Liver (tissue), 9 donors: ENCODE data around the gene REC114. TPM values are rescaled to one million over a fixed set of nuclear protein-coding genes. Genes with fewer than 3 reads are reported as not detected.

Experiments
- DNase-seq: peaks from one replicate; pipeline ENCODE4 v3.0.0-alpha.2; 2017; ENCODE audit warnings: low spot score
- H3K27ac ChIP-seq, 2 donors: one replicate each; pipeline ENCODE4 v1.7.0; 2013; ENCODE audit warnings: inconsistent platforms in 2 of 2, low read length in 2 of 2, control low read depth in 1 of 2, low read depth in 1 of 2, mild to moderate bottlenecking in 1 of 2
- H3K27me3 ChIP-seq, 4 donors: one replicate each; pipeline versions ENCODE4 v1.6.1 to v1.7.0; 2013; ENCODE audit warnings: low read length in 3 of 4, inconsistent platforms in 1 of 4, mild to moderate bottlenecking in 1 of 4, moderate library complexity in 1 of 4; ENCODE audit not compliant: control insufficient read depth in 4 of 4, insufficient read depth in 4 of 4
- H3K36me3 ChIP-seq, 4 donors: one replicate each; pipeline versions ENCODE4 v1.6.1 to v1.7.0; 2013; ENCODE audit warnings: low read length in 3 of 4, mild to moderate bottlenecking in 3 of 4, low read depth in 1 of 4, moderate library complexity in 1 of 4; ENCODE audit not compliant: control insufficient read depth in 4 of 4, insufficient read depth in 3 of 4
- H3K4me1 ChIP-seq, 4 donors: one replicate each; pipeline versions ENCODE4 v1.6.1 to v1.7.0; 2013; ENCODE audit warnings: low read length in 3 of 4, mild to moderate bottlenecking in 3 of 4, moderate library complexity in 1 of 4; ENCODE audit not compliant: control insufficient read depth in 4 of 4, insufficient read depth in 4 of 4
- H3K4me3 ChIP-seq, 3 donors: one replicate each; pipeline versions ENCODE4 v1.6.1 to v1.7.0; 2013; ENCODE audit warnings: low read length in 3 of 3, control low read depth in 1 of 3, low read depth in 1 of 3, mild to moderate bottlenecking in 1 of 3
- H3K9ac ChIP-seq, 2 donors: one replicate each; pipeline ENCODE4 v1.7.0; 2013; ENCODE audit warnings: low read length in 2 of 2, mild to moderate bottlenecking in 2 of 2, moderate library complexity in 2 of 2, control low read depth in 1 of 2, low read depth in 1 of 2
- H3K9me3 ChIP-seq, 4 donors: one replicate each; pipeline versions ENCODE4 v1.6.1 to v1.7.0; 2013; ENCODE audit warnings: low read length in 3 of 4; ENCODE audit not compliant: control insufficient read depth in 4 of 4
- FOXA2 ChIP-seq: IDR thresholded peaks from 2 replicates; pipeline ENCODE4 v1.6.1; 2016; ENCODE audit warnings: antibody characterized with exemption
- HNF4A ChIP-seq, 2 donors: conservative IDR thresholded peaks; 2 replicates each; pipeline ENCODE4 v1.6.1; 2016; ENCODE audit warnings: antibody characterized with exemption in 2 of 2, mild to moderate bottlenecking in 2 of 2
- HNF4G ChIP-seq: IDR thresholded peaks from 2 replicates; pipeline ENCODE4 v1.6.1; 2016; ENCODE audit warnings: antibody characterized with exemption
- JUND ChIP-seq, 2 donors: IDR thresholded peaks; 2 replicates each; pipeline ENCODE4 v1.6.1; 2016; ENCODE audit warnings: antibody characterized with exemption in 2 of 2
- RAD21 ChIP-seq, 2 donors: IDR thresholded peaks; 2 replicates each; pipeline ENCODE4 v1.6.1; 2016; ENCODE audit warnings: antibody characterized with exemption in 2 of 2, mild to moderate bottlenecking in 2 of 2
- RXRA ChIP-seq, 2 donors: IDR thresholded peaks; 2 replicates each; pipeline ENCODE4 v1.6.1; 2017 to 2018; ENCODE audit warnings: antibody characterized with exemption in 2 of 2, mild to moderate bottlenecking in 1 of 2
- SP1 ChIP-seq: IDR thresholded peaks from 2 replicates; pipeline ENCODE4 v1.6.1; 2018; ENCODE audit warnings: antibody characterized with exemption, mild to moderate bottlenecking
- YY1 ChIP-seq: IDR thresholded peaks from 2 replicates; pipeline ENCODE4 v1.6.1; 2016; ENCODE audit warnings: antibody characterized with exemption, mild to moderate bottlenecking
- WGBS: extraction: QIAGEN DNeasy Blood & Tissue Kit; methylation state at CpG from one replicate; pipeline ENCODE4 v1.1.7; 2013; 5-methylcytosine and 5-hydroxymethylcytosine counted together
- polyA plus RNA-seq, 2 donors: library from polyadenylated mRNA; stranded (reverse) in 1 of 2; unstranded in 1 of 2; fragments of 200-250 nt in 1 of 2; fragments of >200 nt in 1 of 2; fragmentation: Nextera tagmentation in 1 of 2; extraction: Ambion mirVana in 1 of 2; gene quantifications; one replicate each; pipeline versions ENCODE4 v1.2.1 to v1.2.3, GENCODE V29; 2013 to 2015
- total RNA-seq, 2 donors: library from RNA; depleted of rRNA; stranded (reverse); fragments of >200 nt; gene quantifications; one replicate each; pipeline ENCODE4 v1.2.3, GENCODE V29; 2014
- TF ChIP-seq, protein P1 (sequence below): IDR thresholded peaks from 2 replicates; pipeline ENCODE4 v1.6.1; 2016; ENCODE audit warnings: antibody characterized with exemption
- TF ChIP-seq, protein P2 (sequence below): fragments of 150-350 bp; IDR thresholded peaks from 2 replicates; pipeline ENCODE4 v1.5.1; 2017; ENCODE audit warnings: improper control_type of control experiment, low read depth, low read length; ENCODE audit not compliant: missing input control
- TF ChIP-seq, protein P3 (sequence below): IDR thresholded peaks from 2 replicates; pipeline ENCODE4 v1.6.1; 2016; ENCODE audit warnings: antibody characterized with exemption
- TF ChIP-seq, protein P4 (sequence below): IDR thresholded peaks from 2 replicates; pipeline ENCODE4 v1.6.1; 2016; ENCODE audit warnings: antibody characterized with exemption
- donor health status: healthy.
- donor health status: healthy.
- donor health status: healthy.
- donor health status: healthy.
- donor health status: healthy.

REC114 gene
- total and polyA plus RNA-seq, 4 donors = not detected

DNA sequence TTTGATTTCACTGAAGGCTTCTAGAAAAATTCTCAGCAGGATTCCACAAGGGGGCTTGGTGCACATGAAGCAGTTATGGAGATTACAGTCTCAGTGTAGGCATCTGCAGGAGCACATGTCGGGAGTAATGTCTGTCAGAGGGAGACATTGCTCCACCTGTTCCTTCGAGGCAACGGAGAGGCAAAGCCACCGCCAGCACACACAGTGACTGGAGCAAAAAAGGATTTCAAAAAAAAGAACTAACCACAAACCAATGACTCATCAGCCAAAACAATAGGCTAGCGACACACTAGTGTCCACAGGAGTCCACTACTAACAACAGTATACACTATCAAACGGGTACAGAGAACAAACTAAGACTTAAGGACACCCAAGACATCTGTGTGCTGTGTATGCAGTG, 121.3 kb downstream of the REC114 start:
- no peak overlapping the region for H3K27ac ChIP-seq
- H3K9me3 ChIP-seq = no peaks in the 10 kb centered on the region
- WGBS = 75% methylated on average over 6 of the region's 6 CpGs
- DNase-seq = no peak
- H3K4me1 ChIP-seq = no peaks in the 10 kb centered on the region
- no peaks in the 10 kb centered on the region for H3K27me3 ChIP-seq
- H3K9ac ChIP-seq = no peak overlapping the region
- peaks cover 4 to 55% (median 28%) of the 10 kb centered on the region in 4 donors for H3K36me3 ChIP-seq
- TF ChIP-seq, protein P1, sequence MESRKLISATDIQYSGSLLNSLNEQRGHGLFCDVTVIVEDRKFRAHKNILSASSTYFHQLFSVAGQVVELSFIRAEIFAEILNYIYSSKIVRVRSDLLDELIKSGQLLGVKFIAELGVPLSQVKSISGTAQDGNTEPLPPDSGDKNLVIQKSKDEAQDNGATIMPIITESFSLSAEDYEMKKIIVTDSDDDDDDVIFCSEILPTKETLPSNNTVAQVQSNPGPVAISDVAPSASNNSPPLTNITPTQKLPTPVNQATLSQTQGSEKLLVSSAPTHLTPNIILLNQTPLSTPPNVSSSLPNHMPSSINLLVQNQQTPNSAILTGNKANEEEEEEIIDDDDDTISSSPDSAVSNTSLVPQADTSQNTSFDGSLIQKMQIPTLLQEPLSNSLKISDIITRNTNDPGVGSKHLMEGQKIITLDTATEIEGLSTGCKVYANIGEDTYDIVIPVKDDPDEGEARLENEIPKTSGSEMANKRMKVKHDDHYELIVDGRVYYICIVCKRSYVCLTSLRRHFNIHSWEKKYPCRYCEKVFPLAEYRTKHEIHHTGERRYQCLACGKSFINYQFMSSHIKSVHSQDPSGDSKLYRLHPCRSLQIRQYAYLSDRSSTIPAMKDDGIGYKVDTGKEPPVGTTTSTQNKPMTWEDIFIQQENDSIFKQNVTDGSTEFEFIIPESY = no peak
- TF ChIP-seq, protein P2, sequence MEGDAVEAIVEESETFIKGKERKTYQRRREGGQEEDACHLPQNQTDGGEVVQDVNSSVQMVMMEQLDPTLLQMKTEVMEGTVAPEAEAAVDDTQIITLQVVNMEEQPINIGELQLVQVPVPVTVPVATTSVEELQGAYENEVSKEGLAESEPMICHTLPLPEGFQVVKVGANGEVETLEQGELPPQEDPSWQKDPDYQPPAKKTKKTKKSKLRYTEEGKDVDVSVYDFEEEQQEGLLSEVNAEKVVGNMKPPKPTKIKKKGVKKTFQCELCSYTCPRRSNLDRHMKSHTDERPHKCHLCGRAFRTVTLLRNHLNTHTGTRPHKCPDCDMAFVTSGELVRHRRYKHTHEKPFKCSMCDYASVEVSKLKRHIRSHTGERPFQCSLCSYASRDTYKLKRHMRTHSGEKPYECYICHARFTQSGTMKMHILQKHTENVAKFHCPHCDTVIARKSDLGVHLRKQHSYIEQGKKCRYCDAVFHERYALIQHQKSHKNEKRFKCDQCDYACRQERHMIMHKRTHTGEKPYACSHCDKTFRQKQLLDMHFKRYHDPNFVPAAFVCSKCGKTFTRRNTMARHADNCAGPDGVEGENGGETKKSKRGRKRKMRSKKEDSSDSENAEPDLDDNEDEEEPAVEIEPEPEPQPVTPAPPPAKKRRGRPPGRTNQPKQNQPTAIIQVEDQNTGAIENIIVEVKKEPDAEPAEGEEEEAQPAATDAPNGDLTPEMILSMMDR = no peak
- TF ChIP-seq SP1 = no peak
- TF ChIP-seq FOXA2 = no peak
- TF ChIP-seq, protein P3, sequence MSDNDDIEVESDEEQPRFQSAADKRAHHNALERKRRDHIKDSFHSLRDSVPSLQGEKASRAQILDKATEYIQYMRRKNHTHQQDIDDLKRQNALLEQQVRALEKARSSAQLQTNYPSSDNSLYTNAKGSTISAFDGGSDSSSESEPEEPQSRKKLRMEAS = no peak
- TF ChIP-seq HNF4G = no peak
- TF ChIP-seq YY1 = no peak
- TF ChIP-seq RXRA (IDR thresholded peaks at IDR 0.05) = no peak
- no peak for TF ChIP-seq RAD21 (IDR thresholded peaks at IDR 0.05)
- no peak for TF ChIP-seq HNF4A (conservative IDR thresholded peaks at IDR 0.05)
- TF ChIP-seq JUND (IDR thresholded peaks at IDR 0.05) = no peak
- no peak overlapping the region for H3K4me3 ChIP-seq

DNA sequence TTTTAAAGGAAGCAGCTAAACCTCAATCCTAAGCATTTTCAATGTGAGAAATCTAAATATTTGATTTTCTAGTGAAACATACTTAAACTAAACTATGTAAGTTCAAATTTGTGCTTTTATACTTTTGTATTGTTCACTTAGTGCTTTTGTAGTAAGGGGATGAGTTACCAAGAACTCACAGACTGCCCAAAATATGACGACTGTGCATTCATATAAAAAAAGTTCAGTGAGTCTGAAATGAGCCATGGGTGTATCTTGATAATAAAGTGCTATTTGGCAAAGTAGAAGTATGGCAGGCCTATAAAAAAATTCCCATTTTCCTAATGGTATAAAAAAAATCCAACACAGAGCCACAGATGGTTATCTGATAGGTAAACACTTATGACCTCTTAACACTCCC, 124.1 kb downstream of the REC114 start:
- no peaks in the 10 kb centered on the region for H3K9me3 ChIP-seq
- H3K27me3 ChIP-seq = no peaks in the 10 kb centered on the region
- H3K36me3 ChIP-seq = peaks cover 2 to 63% (median 45%) of the 10 kb centered on the region in 4 donors
- TF ChIP-seq, protein P3 = no peak
- TF ChIP-seq, protein P4, sequence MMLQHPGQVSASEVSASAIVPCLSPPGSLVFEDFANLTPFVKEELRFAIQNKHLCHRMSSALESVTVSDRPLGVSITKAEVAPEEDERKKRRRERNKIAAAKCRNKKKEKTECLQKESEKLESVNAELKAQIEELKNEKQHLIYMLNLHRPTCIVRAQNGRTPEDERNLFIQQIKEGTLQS = no peak
- TF ChIP-seq HNF4A (conservative IDR thresholded peaks at IDR 0.05) = no peak
- no peak for TF ChIP-seq RXRA (IDR thresholded peaks at IDR 0.05)
- TF ChIP-seq, protein P2 = no peak
- TF ChIP-seq YY1 = no peak
- H3K4me3 ChIP-seq = no peak overlapping the region
- no peaks in the 10 kb centered on the region for H3K4me1 ChIP-seq
- no peak for DNase-seq
- H3K9ac ChIP-seq = no peak overlapping the region
- no peak overlapping the region for H3K27ac ChIP-seq
- 89% methylated on average over 1 of the region's 1 CpG for WGBS
